GM12878 (cell line): ENCODE measurements around the gene TNKS1BP1. TPM values are rescaled to one million over a fixed set of nuclear protein-coding genes. Genes with fewer than 3 reads are reported as not detected.

Source experiments
- ATF3 ChIP-seq: IDR thresholded peaks from 2 replicates; pipeline ENCODE4 v1.6.1; 2011; ENCODE audit warnings: low read depth, mild to moderate bottlenecking, low read length, moderate library complexity, borderline replicate concordance; ENCODE audit errors: extremely low read depth
- BRCA1 ChIP-seq: IDR thresholded peaks from 2 replicates; pipeline ENCODE4 v1.6.1; 2011; ENCODE audit warnings: low read depth, low read length, improper control_type of control experiment
- CEBPB ChIP-seq, 2 experiments: fragments of 150-350 bp in 1 of 2; IDR thresholded peaks; 2 replicates each; pipeline ENCODE4 v1.6.1; 2012 to 2014; ENCODE audit warnings: low read depth in 2 of 2, low read length in 2 of 2, borderline replicate concordance in 1 of 2, inconsistent platforms in 1 of 2
- ESRRA ChIP-seq: IDR thresholded peaks from 2 replicates; pipeline ENCODE4 v1.6.1; 2012; ENCODE audit warnings: mild to moderate bottlenecking, low read length, improper control_type of control experiment
- EZH2 ChIP-seq: IDR thresholded peaks from 2 replicates; pipeline ENCODE4 v1.6.1; 2012; ENCODE audit warnings: low read depth, mild to moderate bottlenecking, control low read depth, inconsistent platforms, low read length, borderline replicate concordance; ENCODE audit not compliant: control insufficient read depth
- HDAC6 ChIP-seq: fragments of 200-600 bp; sonication (generic); IDR thresholded peaks from one replicate; pipeline ENCODE4 v1.8.0; 2017; ENCODE audit warnings: antibody characterized with exemption; ENCODE audit not compliant: unreplicated experiment
- IKZF1 ChIP-seq: fragments of 450-650 bp; conservative IDR thresholded peaks from 2 replicates; pipeline ENCODE4 v1.6.1; 2017; ENCODE audit warnings: antibody characterized with exemption, mild to moderate bottlenecking
- JUNB ChIP-seq: IDR thresholded peaks from 2 replicates; pipeline ENCODE4 v1.6.1; 2016; ENCODE audit warnings: antibody characterized with exemption, mild to moderate bottlenecking
- LARP7 ChIP-seq: fragments of 450-650 bp; IDR thresholded peaks from 2 replicates; pipeline ENCODE4 v1.6.1; 2017; ENCODE audit warnings: mild to moderate bottlenecking
- MEF2B ChIP-seq: fragments of 450-650 bp; IDR thresholded peaks from 2 replicates; pipeline ENCODE4 v1.6.1; 2018; ENCODE audit warnings: mild to moderate bottlenecking, moderate library complexity; ENCODE audit not compliant: partially characterized antibody, poor library complexity, severe bottlenecking
- MTA3 ChIP-seq: IDR thresholded peaks from 2 replicates; pipeline ENCODE4 v1.6.1; 2012; ENCODE audit warnings: low read length, inconsistent platforms, borderline replicate concordance
- MYC ChIP-seq: IDR thresholded peaks from 2 replicates; pipeline ENCODE4 v1.6.1; 2011; ENCODE audit warnings: mild to moderate bottlenecking, low read length, moderate library complexity, inconsistent platforms; ENCODE audit not compliant: insufficient read depth, insufficient replicate concordance, insufficient read length, severe bottlenecking
- NBN ChIP-seq: fragments of 450-650 bp; IDR thresholded peaks from 2 replicates; pipeline ENCODE4 v1.6.1; 2016
- NR2F1 ChIP-seq: fragments of 450-650 bp; conservative IDR thresholded peaks from 2 replicates; pipeline ENCODE4 v1.6.1; 2017; ENCODE audit warnings: mild to moderate bottlenecking
- PAX8 ChIP-seq: fragments of 450-650 bp; IDR thresholded peaks from 2 replicates; pipeline ENCODE4 v1.6.1; 2017; ENCODE audit warnings: mild to moderate bottlenecking, moderate library complexity
- PML ChIP-seq: IDR thresholded peaks from 2 replicates; pipeline ENCODE4 v1.6.1; 2012; ENCODE audit warnings: low read length, inconsistent platforms
- POLR2AphosphoS2 ChIP-seq: IDR thresholded peaks from 2 replicates; pipeline ENCODE4 v1.6.1; 2011; ENCODE audit warnings: low read depth, mild to moderate bottlenecking, low read length, improper control_type of control experiment, moderate library complexity
- POLR2AphosphoS5 ChIP-seq: IDR thresholded peaks from 2 replicates; pipeline ENCODE4 v1.6.1; 2011; ENCODE audit warnings: mild to moderate bottlenecking, low read length, inconsistent platforms
- RUNX3 ChIP-seq: IDR thresholded peaks from 2 replicates; pipeline ENCODE4 v1.6.1; 2012; ENCODE audit warnings: low read length, inconsistent platforms
- SIN3A ChIP-seq: IDR thresholded peaks from 2 replicates; pipeline ENCODE4 v1.6.1; 2012; ENCODE audit warnings: low read depth, low read length, improper control_type of control experiment
- SMARCA5 ChIP-seq: fragments of 450-650 bp; IDR thresholded peaks from 2 replicates; pipeline ENCODE4 v1.6.1; 2017; ENCODE audit warnings: mild to moderate bottlenecking
- STAT1 ChIP-seq: fragments of 450-650 bp; conservative IDR thresholded peaks from 2 replicates; pipeline ENCODE4 v1.6.1; 2014; ENCODE audit warnings: antibody characterized with exemption, mild to moderate bottlenecking
- SUZ12 ChIP-seq: fragments of 200-600 bp; sonication (generic); IDR thresholded peaks from one replicate; pipeline ENCODE4 v1.6.1; 2018; ENCODE audit warnings: antibody characterized with exemption, mild to moderate bottlenecking; ENCODE audit not compliant: unreplicated experiment
- TCF12 ChIP-seq: IDR thresholded peaks from 2 replicates; pipeline ENCODE4 v1.6.1; 2011; ENCODE audit warnings: low read depth, mild to moderate bottlenecking, low read length
- ZSCAN29 ChIP-seq: fragments of 450-650 bp; IDR thresholded peaks from 2 replicates; pipeline ENCODE4 v1.6.1; 2017; ENCODE audit warnings: mild to moderate bottlenecking, moderate library complexity
- polyA plus RNA-seq, 11 experiments: library from polyadenylated mRNA; depleted of rRNA in 4 of 11; unstranded in 6 of 11; stranded (reverse) in 5 of 11; fragments of >200 nt; fragmentation: Nextera tagmentation in 4 of 11; fragmentation: Illumina TruSeq in 1 of 11; extraction: Ambion mirVana in 4 of 11; extraction: Trizol in 1 of 11; gene quantifications; 1 replicate in 1 of 11; 2 replicates in 10 of 11; pipeline versions ENCODE4 v1.2.1 to v1.2.3, GENCODE V29; 2011 to 2016; ENCODE audit warnings: inconsistent platforms in 2 of 11, missing spikeins in 2 of 11, low read depth in 1 of 11
- total RNA-seq, 4 experiments: library from RNA; depleted of rRNA in 3 of 4; stranded (reverse); fragments of >200 nt in 3 of 4; fragmentation: Illumina TruSeq in 1 of 4; extraction: Trizol in 1 of 4; gene quantifications; 2 replicates each; pipeline versions ENCODE4 v1.2.1 to v1.2.3, GENCODE V29; 2013 to 2021
- TF ChIP-seq, protein P1 (sequence below): fragments of 450-650 bp; IDR thresholded peaks from 2 replicates; pipeline ENCODE4 v1.6.1; 2017; ENCODE audit warnings: low read depth, mild to moderate bottlenecking, moderate library complexity
- TF ChIP-seq, protein P2 (sequence below): IDR thresholded peaks from 2 replicates; pipeline ENCODE4 v1.6.1; 2012; ENCODE audit warnings: low read depth, low read length, improper control_type of control experiment

The TNKS1BP1 gene
- total and polyA plus RNA-seq, 10 of the 15 experiments (the other 5 are each of a cell fraction or from before 2014, with no cell fraction given): 0.26 to 15.8 (median 4.3) TPM

GRCh38 chr11:57335343-57336110 is 10.8 kb upstream of the TNKS1BP1 start, which contains the start of gene SSRP1 (continued):
- TF ChIP-seq, protein P1, sequence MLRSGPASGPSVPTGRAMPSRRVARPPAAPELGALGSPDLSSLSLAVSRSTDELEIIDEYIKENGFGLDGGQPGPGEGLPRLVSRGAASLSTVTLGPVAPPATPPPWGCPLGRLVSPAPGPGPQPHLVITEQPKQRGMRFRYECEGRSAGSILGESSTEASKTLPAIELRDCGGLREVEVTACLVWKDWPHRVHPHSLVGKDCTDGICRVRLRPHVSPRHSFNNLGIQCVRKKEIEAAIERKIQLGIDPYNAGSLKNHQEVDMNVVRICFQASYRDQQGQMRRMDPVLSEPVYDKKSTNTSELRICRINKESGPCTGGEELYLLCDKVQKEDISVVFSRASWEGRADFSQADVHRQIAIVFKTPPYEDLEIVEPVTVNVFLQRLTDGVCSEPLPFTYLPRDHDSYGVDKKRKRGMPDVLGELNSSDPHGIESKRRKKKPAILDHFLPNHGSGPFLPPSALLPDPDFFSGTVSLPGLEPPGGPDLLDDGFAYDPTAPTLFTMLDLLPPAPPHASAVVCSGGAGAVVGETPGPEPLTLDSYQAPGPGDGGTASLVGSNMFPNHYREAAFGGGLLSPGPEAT: peak; percentile 57; the same call in 1 of the 2 replicates
- peak; percentile 45; the same call in 1 of the 2 replicates for TF ChIP-seq RUNX3
- no peak for TF ChIP-seq MEF2B
- TF ChIP-seq MTA3: no peak
- no peak for TF ChIP-seq IKZF1
- TF ChIP-seq PML: peak; percentile 53; the same call in 1 of the 2 replicates
- no peak for TF ChIP-seq STAT1
- no peak for TF ChIP-seq JUNB
- peak; percentile 70; the same call in 1 of the 2 replicates for TF ChIP-seq NBN
- TF ChIP-seq ATF3: no peak
- no peak for TF ChIP-seq CEBPB (IDR thresholded peaks at IDR 0.05; ENCODE audit: borderline replicate concordance in 1 of 2, low read depth in 2 of 2, low read length in 2 of 2)
- no peak for TF ChIP-seq EZH2
- TF ChIP-seq BRCA1: no peak; the same call in 1 of the 2 replicates
- peak; percentile 54 for TF ChIP-seq POLR2AphosphoS2
- no peak for TF ChIP-seq PAX8
- TF ChIP-seq, protein P2, sequence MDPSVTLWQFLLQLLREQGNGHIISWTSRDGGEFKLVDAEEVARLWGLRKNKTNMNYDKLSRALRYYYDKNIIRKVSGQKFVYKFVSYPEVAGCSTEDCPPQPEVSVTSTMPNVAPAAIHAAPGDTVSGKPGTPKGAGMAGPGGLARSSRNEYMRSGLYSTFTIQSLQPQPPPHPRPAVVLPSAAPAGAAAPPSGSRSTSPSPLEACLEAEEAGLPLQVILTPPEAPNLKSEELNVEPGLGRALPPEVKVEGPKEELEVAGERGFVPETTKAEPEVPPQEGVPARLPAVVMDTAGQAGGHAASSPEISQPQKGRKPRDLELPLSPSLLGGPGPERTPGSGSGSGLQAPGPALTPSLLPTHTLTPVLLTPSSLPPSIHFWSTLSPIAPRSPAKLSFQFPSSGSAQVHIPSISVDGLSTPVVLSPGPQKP: peak; percentile 84
- no peak for TF ChIP-seq ZSCAN29
- TF ChIP-seq NR2F1: no peak
- 0 out of 2 replicates have a peak, but pooled peaks have one; percentile 42 for TF ChIP-seq LARP7
- no peak for TF ChIP-seq ESRRA
- TF ChIP-seq SIN3A: peak; percentile 39; the same call in 1 of the 2 replicates
- no peak for TF ChIP-seq HDAC6
- no peak for TF ChIP-seq TCF12
- peak; percentile 80 for TF ChIP-seq POLR2AphosphoS5
- TF ChIP-seq SMARCA5: no peak
- no peak for TF ChIP-seq SUZ12
- TF ChIP-seq MYC: no peak
